ENCODE data around the gene TMPRSS4.

GRCh38 chr11:118167906-118168305 lies 91.0 kb downstream of the TMPRSS4 start:
- no peak for TF ChIP-seq GATA2 (IDR thresholded peaks at IDR 0.05; ENCODE audit: low read depth, low read length)
- no peak for TF ChIP-seq GATA3 (IDR thresholded peaks at IDR 0.05; ENCODE audit: low read depth, low read length)
